K562 (cell line): ENCODE data around the gene RNF31. TPM values are rescaled to one million over a fixed set of nuclear protein-coding genes. Genes with fewer than 3 reads are reported as not detected.
A peak's percentile ranks its signal among the peaks of the same experiment; 100 is the strongest.

Source experiments
- BDP1 ChIP-seq: IDR thresholded peaks from 3 replicates; pipeline ENCODE4 v1.6.1; 2011; ENCODE audit not compliant: insufficient read length, insufficient read depth
- ESRRA ChIP-seq: fragments of 450-650 bp; IDR thresholded peaks from 2 replicates; pipeline ENCODE4 v1.6.1; 2014; ENCODE audit warnings: low read depth, mild to moderate bottlenecking, moderate library complexity, borderline replicate concordance
- KLF1 ChIP-seq: fragments of 450-650 bp; IDR thresholded peaks from 2 replicates; pipeline ENCODE4 v1.6.1; 2016; ENCODE audit warnings: missing genetic modification characterization, missing compliant biosample characterization
- NFATC3 ChIP-seq: fragments of 450-650 bp; IDR thresholded peaks from 2 replicates; pipeline ENCODE4 v1.6.1; 2017; ENCODE audit warnings: mild to moderate bottlenecking
- NONO ChIP-seq, 2 experiments: fragments of 200-400 bp in 1 of 2; fragments of 450-650 bp in 1 of 2; formaldehyde crosslinking in 1 of 2; IDR thresholded peaks; 2 replicates each; pipeline ENCODE4 v1.6.1; 2017; ENCODE audit warnings: low read depth in 2 of 2, mild to moderate bottlenecking in 2 of 2, moderate library complexity in 2 of 2, low read length in 1 of 2
- PATZ1 ChIP-seq: fragments of 250-450 bp; sonication (Bioruptor Pico); IDR thresholded peaks from 2 replicates; pipeline ENCODE4 v1.5.0; 2020; ENCODE audit warnings: mild to moderate bottlenecking, borderline replicate concordance
- POLR3A ChIP-seq: IDR thresholded peaks from 2 replicates; pipeline ENCODE4 v1.6.1; 2011; ENCODE audit warnings: borderline replicate concordance, mild to moderate bottlenecking, moderate library complexity; ENCODE audit not compliant: insufficient read length, insufficient read depth; ENCODE audit errors: extremely low read depth
- RCOR1 ChIP-seq, 2 experiments: IDR thresholded peaks; 2 replicates each; pipeline ENCODE4 v1.6.1; 2012; ENCODE audit warnings: low read depth in 2 of 2, low read length in 2 of 2, borderline replicate concordance in 1 of 2, improper control_type of control experiment in 1 of 2
- RREB1 ChIP-seq: fragments of 250-450 bp; sonication (Bioruptor Pico); IDR thresholded peaks from 2 replicates; pipeline ENCODE4 v1.4.0; 2020
- SPI1 ChIP-seq: IDR thresholded peaks from 2 replicates; pipeline ENCODE4 v1.6.1; 2011; ENCODE audit warnings: low read depth, low read length, control low read depth, borderline replicate concordance
- TGIF2 ChIP-seq: sonication (generic); formaldehyde crosslinking; IDR thresholded peaks from 2 replicates; pipeline ENCODE4 v1.8.1; 2022; ENCODE audit warnings: mild to moderate bottlenecking, missing genetic modification reagents, moderate library complexity
- ZFP1 ChIP-seq: fragments of 450-650 bp; formaldehyde crosslinking; IDR thresholded peaks from 2 replicates; pipeline ENCODE4 v1.4.0; 2020; ENCODE audit warnings: mild to moderate bottlenecking, mixed read lengths
- ZKSCAN8 ChIP-seq: fragments of 200-800 bp; sonication (Bioruptor generic); IDR thresholded peaks from 2 replicates; pipeline ENCODE4 v1.6.1; 2016; ENCODE audit warnings: missing genetic modification characterization, missing compliant biosample characterization
- ZNF354B ChIP-seq: fragments of 250-450 bp; sonication (Bioruptor Pico); IDR thresholded peaks from 2 replicates; pipeline ENCODE4 v1.4.0; 2020
- ZNF589 ChIP-seq: fragments of 200-800 bp; sonication (Bioruptor generic); IDR thresholded peaks from 2 replicates; pipeline ENCODE4 v1.6.1; 2016; ENCODE audit warnings: low read depth, missing genetic modification characterization, missing compliant biosample characterization
- ZNF639 ChIP-seq, 2 experiments: fragments of 200-800 bp in 1 of 2; sonication (Bioruptor generic) in 1 of 2; sonication (generic) in 1 of 2; formaldehyde crosslinking in 1 of 2; IDR thresholded peaks in 1 of 2; conservative IDR thresholded peaks in 1 of 2; 2 replicates each; pipeline versions ENCODE4 v1.5.0 to v1.6.1; 2016 to 2020; ENCODE audit warnings: missing compliant biosample characterization in 1 of 2, missing genetic modification characterization in 1 of 2, missing genetic modification reagents in 1 of 2
- ZNF76 ChIP-seq: fragments of 250-450 bp; sonication (Bioruptor Pico); IDR thresholded peaks from 2 replicates; pipeline ENCODE4 v1.4.0; 2020; ENCODE audit warnings: mild to moderate bottlenecking, moderate library complexity, borderline replicate concordance
- polyA plus RNA-seq, 8 experiments: library from polyadenylated mRNA; depleted of rRNA in 4 of 8; stranded (reverse) in 5 of 8; unstranded in 3 of 8; fragments of >200 nt; fragmentation: Nextera tagmentation in 2 of 8; fragmentation: Illumina TruSeq in 1 of 8; extraction: Ambion mirVana in 2 of 8; extraction: Trizol in 1 of 8; gene quantifications; 2 replicates each; pipeline versions ENCODE4 v1.2.1 to v1.2.3, GENCODE V29; 2011 to 2014; ENCODE audit warnings: inconsistent platforms in 1 of 8, missing spikeins in 1 of 8
- total RNA-seq, 7 experiments: library from RNA; depleted of rRNA in 6 of 7; stranded (reverse); fragments of >200 nt in 6 of 7; fragmentation: Illumina TruSeq in 2 of 7; extraction: Trizol in 2 of 7; gene quantifications; 2 replicates each; pipeline versions ENCODE4 v1.2.1 to v1.2.3, GENCODE V29; 2011 to 2021; ENCODE audit warnings: low replicate concordance in 1 of 7

Gene RNF31
- total and polyA plus RNA-seq, 9 of the 15 experiments (the other 6 are each of a cell fraction or from before 2014, with no cell fraction given), result 3.1 to 47.6 (median 19.1) TPM

- TF ChIP-seq ZNF76, result no peak
- TF ChIP-seq ZKSCAN8 (CRISPR knock-in tag), result no peak
- no peak for TF ChIP-seq BDP1
- TF ChIP-seq KLF1 (tag), result peak; percentile 97
- TF ChIP-seq NFATC3, result no peak
- 0 out of 4 replicates have a peak, but pooled peaks of 1 of the 2 experiments have one; percentile 43 for TF ChIP-seq RCOR1 (IDR thresholded peaks at IDR 0.05; ENCODE audit: borderline replicate concordance in 1 of 2, low read depth in 2 of 2, low read length in 2 of 2)
- TF ChIP-seq NONO (IDR thresholded peaks at IDR 0.05; ENCODE audit: low read depth in 2 of 2, low read length in 1 of 2), result peak in 1 of 2 experiments; percentile 41; a peak in 1 of 4 replicates
- peak; percentile 43; the same call in 1 of the 2 replicates for TF ChIP-seq SPI1
- 0 out of 4 replicates have a peak, but pooled peaks of 1 of the 2 experiments have one; percentile 16 for TF ChIP-seq ZNF639 (CRISPR knock-in tag; conservative IDR thresholded peaks at IDR 0.05 in 1 of 2, IDR thresholded peaks at IDR 0.05 in 1 of 2)
- TF ChIP-seq RREB1, result no peak
- TF ChIP-seq PATZ1 (CRISPR knock-in tag), result no peak
- TF ChIP-seq ZNF354B, result no peak
- TF ChIP-seq ESRRA, result peak; percentile 77; the same call in 1 of the 2 replicates
- TF ChIP-seq ZFP1, result no peak
- TF ChIP-seq TGIF2 (CRISPR knock-in tag), result peak; percentile 76; the same call in 1 of the 2 replicates
- TF ChIP-seq ZNF589 (CRISPR knock-in tag), result no peak
- no peak for TF ChIP-seq POLR3A
Measured at GRCh38 chr14:24188251-24189058, 41.2 kb downstream of the RNF31 start, which contains the start of gene IPO4 (continued).
